Measurements from ENCODE around the gene HIGD1A. TPM values are rescaled to one million over a fixed set of nuclear protein-coding genes. Genes with fewer than 3 reads are reported as not detected.

HIGD1A gene
- polyA plus RNA-seq, 1 of the 3 experiments (the other 2 are of a cell fraction) = 72.1 TPM

- TF ChIP-seq USF1 (IDR thresholded peaks at IDR 0.05; ENCODE audit: borderline replicate concordance, low read depth) (no peak), RCOR1 (IDR thresholded peaks at IDR 0.05; ENCODE audit: low read length) (no peak)
Measured at GRCh38 chr3:42802876-42803413, 1.3 kb downstream of the HIGD1A start (continued).

GRCh38 chr3:42801784-42802183, 2.5 kb downstream of the HIGD1A start:
- Histone ChIP-seq H3F3A (replicated peaks; ENCODE audit: insufficient read depth) (peaks cover 9% of the 10 kb centered on the region), H2AFZ (ENCODE audit: low read depth) (no peak overlapping the region), H4K20me1 (ENCODE audit: insufficient read depth) (peaks cover 5% of the 10 kb centered on the region; the same call in 1 of the 2 replicates), H3K36me3 (replicated peaks in 1 of 2; ENCODE audit: control insufficient read depth in 1 of 2, insufficient read depth in 2 of 2, low read length in 1 of 2) (peaks cover 3 to 15% of the 10 kb centered on the region in 2 experiments), H3K4me3 (ENCODE audit: low read depth in 2 of 2, low read length in 1 of 2) (no peak overlapping the region), H3K9ac (no peak overlapping the region), H3K27me3 (ENCODE audit: insufficient read depth) (no peaks in the 10 kb centered on the region), H3K9me3 (no peaks in the 10 kb centered on the region), H3K4me2 (0 out of 2 replicates have a peak overlapping the region, but pooled peaks have one; percentile 87), H3K79me2 (ENCODE audit: insufficient read depth) (peaks cover 49% of the 10 kb centered on the region), H3K27ac (ENCODE audit: low read depth in 2 of 2, low read length in 1 of 2) (no peak overlapping the region), H3K4me1 (ENCODE audit: control insufficient read depth in 1 of 2, insufficient read depth in 2 of 2, low read depth in 1 of 2, low read length in 1 of 2) (peaks cover 0 to 13% of the 10 kb centered on the region in 2 experiments; a peak in 3 of 4 replicates), H3K9me2 (no peaks in the 10 kb centered on the region)
- TF ChIP-seq GATA2 (CRISPR knock-in tag; IDR thresholded peaks at IDR 0.05) = no peak
- no peak for TF ChIP-seq REST (IDR thresholded peaks at IDR 0.05; ENCODE audit: low read depth, low read length)
- no peak for TF ChIP-seq GABPA (IDR thresholded peaks at IDR 0.05; ENCODE audit: low read depth)
- no peak for TF ChIP-seq TCF12 (IDR thresholded peaks at IDR 0.05)
- TF ChIP-seq JUND (IDR thresholded peaks at IDR 0.05) = no peak
- no peak for TF ChIP-seq RFX5 (IDR thresholded peaks at IDR 0.05; ENCODE audit: low read length)
- TF ChIP-seq MAX (IDR thresholded peaks at IDR 0.05; ENCODE audit: low read depth) = no peak
- TF ChIP-seq ZBTB33 (IDR thresholded peaks at IDR 0.05; ENCODE audit: borderline replicate concordance, low read depth) = no peak
- no peak for TF ChIP-seq NFIC (IDR thresholded peaks at IDR 0.05; ENCODE audit: borderline replicate concordance)
- no peak for TF ChIP-seq FOXJ3 (CRISPR knock-in tag; IDR thresholded peaks at IDR 0.05)
- TF ChIP-seq RAD21 (IDR thresholded peaks at IDR 0.05; ENCODE audit: low read length) = no peak
- ChIA-PET POLR2A (no interaction called here), CTCF (interaction anchor here (0.6 to 2.4 kb wide), 3 partner anchors 21 to 79 kb away, joined by 3 to 9 read pairs (median 5); no protein-coding TSS in a partner anchor)
- WGBS (ENCODE audit: low lambda C conversion rate) = 93% methylated on average over 4 of the region's 4 CpGs
- no peak for DNase-seq

Data from SK-N-SH (cell line).